ENCODE measurements around the gene MAGI2.
A peak's percentile ranks its signal among the peaks of the same experiment; 100 is the strongest.

Gene MAGI2

DNA sequence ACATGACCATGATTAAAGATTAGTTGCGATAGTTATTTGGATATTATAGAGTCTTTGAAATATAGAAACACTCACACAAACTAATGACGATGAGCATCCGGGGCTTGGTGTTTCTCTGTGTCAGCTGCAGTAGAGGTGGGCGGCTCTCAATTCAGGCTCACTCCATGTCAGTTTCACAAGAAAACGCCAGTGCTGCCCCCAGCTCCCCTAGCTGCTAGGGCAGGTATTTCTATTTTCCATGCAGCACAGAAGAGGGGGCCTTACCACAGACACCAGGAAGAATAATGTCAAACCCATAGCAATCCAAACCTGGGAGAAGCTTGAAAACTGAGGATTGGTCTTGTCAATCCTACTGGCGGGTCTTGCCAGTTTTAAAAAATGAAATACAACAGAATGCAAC lies 1457.8 kb downstream of the MAGI2 start:
- peak; percentile 37 for DNase-seq (ENCODE audit: low spot score)

DNA sequence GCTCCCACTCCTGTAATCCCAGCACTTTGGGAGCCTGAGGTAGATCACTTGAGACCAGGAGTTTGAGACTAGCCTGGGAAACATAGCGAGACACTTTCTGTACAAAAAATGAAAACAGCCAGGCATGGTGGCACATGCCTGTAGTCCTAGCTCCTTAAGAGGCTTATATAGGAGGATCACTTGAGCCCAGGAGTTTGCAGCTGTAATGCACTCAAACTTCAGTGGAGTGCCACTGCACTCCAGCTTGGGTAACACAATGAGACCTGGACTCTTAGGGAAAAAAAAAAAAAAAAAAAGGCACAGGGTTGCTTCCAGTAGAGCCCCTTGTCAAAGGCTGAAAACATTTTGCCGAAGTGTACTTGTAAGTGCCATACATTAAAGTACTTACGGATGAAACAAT lies 1459.6 kb downstream of the MAGI2 start:
- no peak for DNase-seq (ENCODE audit: low spot score)

GRCh38 chr7:77991656-77992055 lies 1461.8 kb downstream of the MAGI2 start:
- DNase-seq (ENCODE audit: low spot score): no peak

- no peak for DNase-seq (ENCODE audit: low spot score)
Observed at GRCh38 chr7:77989981-77990566, 1463.4 kb downstream of the MAGI2 start.

GRCh38 chr7:77985974-77986339 lies 1467.5 kb downstream of the MAGI2 start:
- DNase-seq (ENCODE audit: low spot score): no peak

DNA sequence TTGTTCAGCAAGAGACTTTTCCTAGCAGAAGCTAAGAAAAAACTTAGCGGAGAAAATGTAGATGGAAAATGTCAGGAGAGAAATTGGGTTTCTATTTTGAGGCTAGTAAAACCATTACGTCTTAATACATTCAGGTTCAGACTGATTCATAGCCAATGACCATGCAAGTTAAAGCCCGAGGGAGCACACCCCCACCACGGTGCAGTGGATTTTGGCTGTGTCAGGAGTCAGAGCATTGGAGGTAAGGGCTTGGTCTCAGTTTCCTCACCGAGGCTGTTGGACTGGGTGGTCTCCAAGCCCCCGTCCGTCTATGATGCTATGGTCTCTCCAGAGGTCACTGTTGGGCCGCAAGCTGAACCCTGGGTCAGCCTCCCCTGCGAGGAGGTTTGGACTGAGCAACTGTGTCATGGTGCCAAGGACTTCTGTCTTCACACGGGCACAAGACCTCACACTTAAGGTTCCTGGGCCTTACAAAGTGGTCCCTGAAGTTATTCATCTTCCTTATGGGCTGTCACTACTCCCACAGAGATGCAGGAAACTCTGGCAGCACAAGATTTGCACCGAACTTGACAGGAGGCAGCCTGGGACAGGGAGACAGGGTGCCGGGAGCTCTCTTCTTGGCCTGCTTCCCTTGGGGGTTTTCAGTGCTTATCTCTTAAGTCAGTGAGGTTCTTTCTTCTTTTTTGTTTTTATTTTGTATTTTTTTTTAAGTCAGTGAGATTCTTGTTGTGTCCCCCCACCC lies 1468.1 kb downstream of the MAGI2 start:
- no peak for DNase-seq (ENCODE audit: low spot score)

DNA sequence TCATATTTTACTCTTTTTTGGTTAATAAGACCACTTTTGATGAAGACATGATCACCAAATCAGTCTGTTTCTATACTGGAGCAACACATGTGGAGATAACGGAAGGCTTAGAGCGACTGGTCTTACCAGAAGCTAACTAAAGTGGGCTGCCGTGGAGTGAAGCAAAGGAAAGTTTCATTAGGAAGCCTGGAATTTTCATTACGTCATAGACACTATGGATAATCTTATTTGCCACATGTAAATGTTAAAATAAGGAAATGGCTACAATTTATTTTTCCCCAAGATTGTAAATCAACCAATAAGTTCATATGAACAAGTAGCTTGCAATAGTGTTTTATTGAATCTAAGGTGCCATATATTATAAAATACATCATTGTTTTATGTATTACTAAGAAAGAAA lies 1469.5 kb downstream of the MAGI2 start:
- no peak for DNase-seq (ENCODE audit: low spot score)

GRCh38 chr7:77982926-77983550 lies 1470.4 kb downstream of the MAGI2 start:
- DNase-seq (ENCODE audit: low spot score): no peak

GRCh38 chr7:77980087-77980713 lies 1473.3 kb downstream of the MAGI2 start:
- no peak for DNase-seq (ENCODE audit: low spot score)

- no peak for DNase-seq (ENCODE audit: low spot score)
Observed at GRCh38 chr7:77979219-77979618, 1474.2 kb downstream of the MAGI2 start.

DNA sequence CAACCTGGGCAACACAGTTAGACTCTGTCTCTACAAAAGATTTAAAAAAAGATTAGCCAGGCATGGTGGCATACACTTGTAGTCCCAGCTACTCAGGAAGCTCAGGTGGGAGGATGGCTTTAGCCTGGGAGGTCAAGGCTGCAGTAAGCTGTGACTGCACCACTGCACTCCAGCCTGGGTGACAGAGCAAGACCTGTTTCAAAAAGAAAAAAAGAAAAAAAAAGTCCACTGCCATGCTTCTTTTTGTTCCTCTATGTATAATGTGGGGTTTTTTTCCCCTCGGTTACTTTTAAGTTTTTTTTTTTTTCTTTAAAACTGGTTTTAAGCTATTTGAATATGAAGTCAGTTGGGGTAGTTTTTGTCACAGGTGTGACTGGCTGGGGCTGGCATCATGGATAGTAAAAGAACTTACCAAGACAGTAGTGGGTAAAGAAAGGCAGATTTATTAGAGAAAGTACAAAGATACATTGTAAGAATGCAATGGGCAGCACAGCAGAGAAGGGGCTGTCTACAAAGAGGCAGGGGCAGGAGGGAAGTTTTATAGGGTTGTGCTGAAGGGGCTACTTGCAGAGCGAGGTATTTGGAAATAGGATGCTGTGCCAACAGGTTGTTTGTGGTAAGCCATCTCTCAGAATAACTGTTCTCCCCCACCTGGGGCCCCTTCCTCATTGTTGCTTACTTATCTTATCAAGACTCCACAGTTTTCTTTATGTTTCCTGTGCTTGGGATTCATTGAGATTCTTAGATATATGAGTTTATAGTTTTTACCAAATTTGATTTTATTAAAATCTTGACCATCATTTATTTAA lies 1477.6 kb downstream of the MAGI2 start:
- DNase-seq (ENCODE audit: low spot score): no peak

DNA sequence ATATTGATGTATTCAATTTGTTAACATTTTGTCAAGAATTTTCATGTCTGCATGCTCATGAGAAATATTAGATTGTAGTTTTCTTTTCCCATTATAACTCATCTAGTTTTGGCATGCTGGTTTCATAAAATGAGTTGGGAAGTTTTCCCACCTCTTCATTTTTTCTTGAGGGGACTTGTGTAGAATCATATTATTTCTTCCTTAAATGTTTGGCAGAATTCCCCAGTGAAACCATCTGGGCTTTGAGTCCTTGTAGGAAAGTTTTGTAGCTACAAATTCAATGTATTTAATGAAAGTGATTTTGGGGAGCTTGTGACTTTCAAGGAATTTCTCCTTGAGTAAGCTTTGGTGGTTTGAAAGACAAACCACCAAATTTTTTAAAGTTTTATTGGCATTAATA lies 1481.7 kb downstream of the MAGI2 start:
- DNase-seq (ENCODE audit: low spot score): no peak

- DNase-seq (ENCODE audit: low spot score): no peak
Observed at GRCh38 chr7:77967429-77967828, 1486.0 kb downstream of the MAGI2 start.

Measured in AG20443 (cell line).